Bronchial smooth muscle cell (primary cell): ENCODE results near the gene GTF3C4. TPM values are rescaled to one million over a fixed set of nuclear protein-coding genes. Genes with fewer than 3 reads are reported as not detected.

ENCODE experiments used
- total RNA-seq: library from RNA; depleted of rRNA; stranded (reverse); fragments of >200 nt; gene quantifications from 2 replicates; pipeline ENCODE4 v1.2.1, GENCODE V29; 2014

The GTF3C4 gene, protein sequence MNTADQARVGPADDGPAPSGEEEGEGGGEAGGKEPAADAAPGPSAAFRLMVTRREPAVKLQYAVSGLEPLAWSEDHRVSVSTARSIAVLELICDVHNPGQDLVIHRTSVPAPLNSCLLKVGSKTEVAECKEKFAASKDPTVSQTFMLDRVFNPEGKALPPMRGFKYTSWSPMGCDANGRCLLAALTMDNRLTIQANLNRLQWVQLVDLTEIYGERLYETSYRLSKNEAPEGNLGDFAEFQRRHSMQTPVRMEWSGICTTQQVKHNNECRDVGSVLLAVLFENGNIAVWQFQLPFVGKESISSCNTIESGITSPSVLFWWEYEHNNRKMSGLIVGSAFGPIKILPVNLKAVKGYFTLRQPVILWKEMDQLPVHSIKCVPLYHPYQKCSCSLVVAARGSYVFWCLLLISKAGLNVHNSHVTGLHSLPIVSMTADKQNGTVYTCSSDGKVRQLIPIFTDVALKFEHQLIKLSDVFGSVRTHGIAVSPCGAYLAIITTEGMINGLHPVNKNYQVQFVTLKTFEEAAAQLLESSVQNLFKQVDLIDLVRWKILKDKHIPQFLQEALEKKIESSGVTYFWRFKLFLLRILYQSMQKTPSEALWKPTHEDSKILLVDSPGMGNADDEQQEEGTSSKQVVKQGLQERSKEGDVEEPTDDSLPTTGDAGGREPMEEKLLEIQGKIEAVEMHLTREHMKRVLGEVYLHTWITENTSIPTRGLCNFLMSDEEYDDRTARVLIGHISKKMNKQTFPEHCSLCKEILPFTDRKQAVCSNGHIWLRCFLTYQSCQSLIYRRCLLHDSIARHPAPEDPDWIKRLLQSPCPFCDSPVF
- total RNA-seq, result 9.0 and 9.3 TPM in 2 replicates

DNA sequence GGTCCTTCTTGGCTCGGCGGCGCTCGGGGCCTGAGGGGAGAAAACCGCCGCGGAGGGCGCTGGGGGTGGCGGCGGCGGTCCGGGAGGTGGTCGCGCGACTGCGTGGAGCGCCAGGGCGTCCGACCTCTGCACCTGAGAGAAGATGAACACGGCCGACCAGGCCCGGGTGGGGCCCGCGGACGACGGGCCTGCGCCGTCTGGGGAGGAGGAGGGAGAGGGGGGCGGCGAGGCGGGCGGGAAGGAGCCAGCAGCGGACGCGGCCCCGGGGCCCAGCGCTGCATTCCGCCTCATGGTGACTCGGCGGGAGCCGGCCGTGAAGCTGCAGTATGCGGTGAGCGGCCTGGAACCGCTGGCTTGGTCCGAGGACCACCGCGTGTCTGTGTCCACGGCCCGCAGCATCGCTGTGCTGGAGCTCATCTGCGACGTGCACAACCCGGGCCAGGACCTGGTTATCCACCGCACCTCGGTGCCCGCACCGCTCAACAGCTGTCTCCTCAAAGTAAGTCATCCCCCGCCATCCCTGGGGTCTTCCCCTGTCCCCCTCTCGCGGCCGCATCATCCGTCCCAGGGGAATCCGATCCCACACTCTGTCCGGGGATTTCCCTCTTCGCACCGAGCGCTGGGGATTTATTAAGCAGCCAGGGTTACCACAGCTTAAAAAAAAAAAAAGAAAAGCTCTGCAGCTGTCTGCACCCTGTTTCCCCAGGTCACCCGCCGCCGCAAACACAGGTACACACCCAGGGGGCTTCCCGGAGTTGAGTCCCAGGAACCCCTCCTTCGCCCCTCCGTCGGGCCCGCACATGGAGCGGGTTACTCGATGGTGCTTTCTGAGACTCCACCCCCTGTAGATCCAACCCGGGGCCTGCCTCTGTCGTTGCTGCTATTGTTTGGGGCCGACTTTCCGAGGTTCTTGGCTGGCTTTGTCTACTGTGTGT lies at the start of gene GTF3C4:
GTF3C4 (plus strand) TSS at position 8 of the 935 bp plus-strand sequence; CDS start at position 143, 135 bp downstream.

DNA sequence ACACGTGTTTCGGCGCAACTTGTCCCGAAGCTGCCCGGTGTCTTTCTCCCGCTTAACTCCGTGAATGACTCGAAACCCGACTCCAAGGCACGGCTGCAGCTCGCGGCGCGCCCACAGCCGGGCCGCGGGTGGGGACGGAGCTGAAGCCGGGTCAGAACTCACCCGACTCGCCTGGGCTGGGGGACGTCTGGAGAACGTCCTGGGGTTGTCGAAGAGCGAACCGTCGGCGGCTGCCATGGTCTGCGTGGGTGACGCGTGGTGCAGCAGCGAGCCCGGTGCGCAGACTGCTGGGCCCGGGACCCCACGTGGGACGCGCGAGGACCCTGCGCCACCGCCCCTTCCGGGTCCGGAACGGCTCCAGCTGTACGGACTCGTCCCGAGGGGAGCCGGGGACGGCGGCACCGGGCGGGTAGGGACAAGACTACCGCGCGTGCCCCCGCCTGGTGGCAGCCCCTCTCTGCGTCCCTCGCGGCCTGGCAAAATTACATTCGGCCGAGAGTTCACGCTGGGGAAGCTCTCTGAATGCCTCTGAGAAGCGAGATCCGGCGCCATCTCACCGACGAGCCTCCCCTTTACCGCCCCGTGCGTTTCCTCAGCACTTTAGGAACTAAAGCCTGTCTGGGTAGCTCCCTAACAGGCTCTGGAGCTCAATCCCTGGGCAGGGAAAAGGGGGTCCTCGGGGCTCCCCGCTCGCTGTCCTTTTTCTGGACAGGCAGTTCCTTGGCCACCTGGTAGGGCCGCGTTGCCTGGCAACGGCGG lies 387 bp upstream of the GTF3C4 start, which contains the start of gene DDX31:
DDX31 (minus strand) TSS at position 286 of the 759 bp plus-strand sequence; CDS start at position 237, 49 bp downstream.

Other genes starting within 250 kb of the GTF3C4 start
- not detected in 2 replicates for gene BARHL1, start 87.9 kb upstream of the GTF3C4 start, total RNA-seq
- 5.8 and 6.6 TPM in 2 replicates for gene DDX31, start 481 bp upstream of the GTF3C4 start, total RNA-seq
- 0.26 and 0.47 TPM in 2 replicates for gene AK8, start 207.8 kb downstream of the GTF3C4 start, total RNA-seq
- gene SPACA9, start 208.4 kb downstream of the GTF3C4 start, total RNA-seq, result 2.7 and 4.9 TPM in 2 replicates